A549 (cell line): ENCODE results near the gene ZNF526. TPM values are rescaled to one million over a fixed set of nuclear protein-coding genes. Genes with fewer than 3 reads are reported as not detected.

ENCODE experiments used
- ATAC-seq, 2 experiments: fragments of 200-7000 bp in 1 of 2; fragments of >200 bp in 1 of 2; cut with Nextera tagmentation in 1 of 2; cut with Tn5 transposase in 1 of 2; 3 replicates each; pipeline versions ENCODE4 v1.8.0 to v1.9.1; 2018 to 2020; ENCODE audit warnings: mild to moderate bottlenecking in 1 of 2, moderate library complexity in 1 of 2
- CTCF ChIA-PET: fragments of 300-600 bp; sonication (Branson Sonifier 250); formaldehyde crosslinking; extraction: SDS; loops from one replicate; lab custom pipeline; 2021; ENCODE audit warnings: antibody characterized with exemption, inconsistent platforms; lab: Yijun Ruan, JAX
- POLR2A ChIA-PET: fragments of 350-600 bp; formaldehyde crosslinking; extraction: SDS; loops from one replicate; lab custom pipeline; 2021; ENCODE audit warnings: antibody characterized with exemption, inconsistent platforms; lab: Yijun Ruan, JAX
- DNase-seq, 2 experiments: peaks; one replicate each; pipeline versions ENCODE4 v3.0.0 to v3.0.0-alpha.2; 2011 to 2016; ENCODE audit warnings: low read depth in 1 of 2, low spot score in 1 of 2
- FAIRE-seq: peaks from 2 replicates; lab custom pipeline; 2011; peaks lifted over from hg19 to GRCh38; lab: Jason Lieb, UNC
- H3K27ac ChIP-seq, 2 experiments: fragments of >200 bp; sonication (Bioruptor Twin); formaldehyde crosslinking; 3 replicates each; pipeline ENCODE4 v1.5.1; 2016 to 2017
- H3K4me1 ChIP-seq: fragments of >200 bp; sonication (Bioruptor Twin); formaldehyde crosslinking; 3 replicates; pipeline ENCODE4 v1.6.1; 2016
- H3K4me2 ChIP-seq: fragments of >200 bp; sonication (Bioruptor Twin); formaldehyde crosslinking; 3 replicates; pipeline ENCODE4 v1.6.1; 2016
- H3K4me3 ChIP-seq: fragments of >200 bp; sonication (Bioruptor Twin); formaldehyde crosslinking; 3 replicates; pipeline ENCODE4 v1.5.1; 2016
- H3K9me3 ChIP-seq: fragments of >200 bp; sonication (Bioruptor Twin); formaldehyde crosslinking; 3 replicates; pipeline ENCODE4 v1.6.1; 2016
- CEBPB ChIP-seq, 2 experiments: fragments of >200 bp in 1 of 2; sonication (Bioruptor Twin) in 1 of 2; formaldehyde crosslinking in 1 of 2; IDR thresholded peaks; 2 replicates each; pipeline ENCODE4 v1.6.1; 2012 to 2016
- CHD2 ChIP-seq: fragments of 150-350 bp; IDR thresholded peaks from 2 replicates; pipeline ENCODE4 v1.6.1; 2014; ENCODE audit warnings: low read length; ENCODE audit not compliant: partially characterized antibody
- CHD4 ChIP-seq: fragments of 200-600 bp; sonication (generic); IDR thresholded peaks from 2 replicates; pipeline ENCODE4 v1.6.1; 2016; ENCODE audit warnings: antibody characterized with exemption, mild to moderate bottlenecking, borderline replicate concordance
- CTCF ChIP-seq: fragments of >200 bp; sonication (Bioruptor Twin); formaldehyde crosslinking; IDR thresholded peaks from 3 replicates; pipeline ENCODE4 v1.5.1; 2016
- E2F6 ChIP-seq: IDR thresholded peaks from 2 replicates; pipeline ENCODE4 v1.6.1; 2012; ENCODE audit warnings: low read depth, borderline replicate concordance
- EHF ChIP-seq: fragments of 250-450 bp; sonication (Bioruptor Pico); IDR thresholded peaks from 2 replicates; pipeline ENCODE4 v1.5.0; 2020; ENCODE audit warnings: mild to moderate bottlenecking
- FOSL2 ChIP-seq, 2 experiments: fragments of 450-650 bp in 1 of 2; fragments of >200 bp in 1 of 2; sonication (Bioruptor Twin) in 1 of 2; formaldehyde crosslinking; IDR thresholded peaks; 2 replicates each; pipeline versions ENCODE4 v1.5.0 to v1.6.1; 2016 to 2020; ENCODE audit warnings: mild to moderate bottlenecking in 1 of 2, moderate library complexity in 1 of 2
- GATA3 ChIP-seq: IDR thresholded peaks from 2 replicates; pipeline ENCODE4 v1.6.1; 2012; ENCODE audit warnings: borderline replicate concordance
- HEYL ChIP-seq: fragments of 250-450 bp; sonication (Bioruptor Pico); IDR thresholded peaks from 2 replicates; pipeline ENCODE4 v1.8.0; 2021; ENCODE audit warnings: mild to moderate bottlenecking, moderate library complexity
- HMGXB4 ChIP-seq: fragments of 250-450 bp; sonication (Bioruptor Pico); IDR thresholded peaks from 2 replicates; pipeline ENCODE4 v1.5.0; 2021; ENCODE audit warnings: mild to moderate bottlenecking, moderate library complexity, borderline replicate concordance
- HOXA7 ChIP-seq: fragments of 250-450 bp; sonication (Bioruptor Pico); IDR thresholded peaks from 2 replicates; pipeline ENCODE4 v1.5.0; 2020; ENCODE audit warnings: mild to moderate bottlenecking, moderate library complexity
- HOXB13 ChIP-seq: fragments of 250-450 bp; sonication (Bioruptor Pico); IDR thresholded peaks from 2 replicates; pipeline ENCODE4 v1.5.0; 2020; ENCODE audit warnings: low read depth, mild to moderate bottlenecking, moderate library complexity
- HOXB5 ChIP-seq: fragments of 250-450 bp; sonication (Bioruptor Pico); IDR thresholded peaks from 2 replicates; pipeline ENCODE4 v1.5.0; 2020; ENCODE audit warnings: mild to moderate bottlenecking, moderate library complexity
- JUN ChIP-seq, 2 experiments: fragments of >200 bp; sonication (Bioruptor Twin); formaldehyde crosslinking; IDR thresholded peaks; 2 replicates in 1 of 2; 3 replicates in 1 of 2; pipeline ENCODE4 v1.6.1; 2016 to 2017
- JUNB ChIP-seq: fragments of >200 bp; sonication (Bioruptor Twin); formaldehyde crosslinking; IDR thresholded peaks from 2 replicates; pipeline ENCODE4 v1.6.1; 2016
- PHF8 ChIP-seq: fragments of 200-600 bp; sonication (generic); IDR thresholded peaks from 2 replicates; pipeline ENCODE4 v1.6.1; 2016; ENCODE audit warnings: low read depth, mild to moderate bottlenecking, antibody characterized with exemption, moderate library complexity, borderline replicate concordance
- RFX5 ChIP-seq: fragments of 450-650 bp; IDR thresholded peaks from 2 replicates; pipeline ENCODE4 v1.7.1; 2014; ENCODE audit warnings: antibody characterized with exemption, mild to moderate bottlenecking, moderate library complexity
- SMC3 ChIP-seq: fragments of >200 bp; sonication (Bioruptor Twin); formaldehyde crosslinking; IDR thresholded peaks from 3 replicates; pipeline ENCODE4 v1.6.1; 2018; ENCODE audit warnings: inconsistent platforms
- SREBF2 ChIP-seq: fragments of 450-650 bp; IDR thresholded peaks from 2 replicates; pipeline ENCODE4 v1.6.1; 2014; ENCODE audit warnings: mild to moderate bottlenecking, moderate library complexity
- ZFP36 ChIP-seq: fragments of 450-650 bp; IDR thresholded peaks from 2 replicates; pipeline ENCODE4 v1.6.1; 2014; ENCODE audit warnings: borderline replicate concordance; ENCODE audit not compliant: partially characterized antibody
- ZNF302 ChIP-seq: fragments of 250-450 bp; sonication (Bioruptor Pico); IDR thresholded peaks from 2 replicates; pipeline ENCODE4 v1.9.0; 2021; ENCODE audit warnings: inconsistent platforms, mild to moderate bottlenecking, moderate library complexity
- WGBS: methylation state at CpG from one replicate; pipeline ENCODE4 v1.1.6; 2017; ENCODE audit errors: missing lambda C conversion rate; 5-methylcytosine and 5-hydroxymethylcytosine counted together
- polyA plus RNA-seq, 4 experiments: library from polyadenylated mRNA; depleted of rRNA in 3 of 4; stranded (reverse); fragments of >200 nt; fragmentation: RNase III in 1 of 4; extraction: RNeasy Plus Mini Kit Qiagen cat#74134 plus additional on column Dnase treatment in 1 of 4; gene quantifications; 2 replicates in 3 of 4; 3 replicates in 1 of 4; pipeline ENCODE4 v1.2.3, GENCODE V29; 2011 to 2017
- TF ChIP-seq, protein P1 (sequence below): fragments of 200-600 bp; sonication (generic); IDR thresholded peaks from 2 replicates; pipeline ENCODE4 v1.6.1; 2016; ENCODE audit warnings: antibody characterized with exemption, mild to moderate bottlenecking, moderate library complexity

The ZNF526 gene
- polyA plus RNA-seq, 2 of the 4 experiments (the other 2 are of a cell fraction), result 7.1 to 12.9 TPM

DNA sequence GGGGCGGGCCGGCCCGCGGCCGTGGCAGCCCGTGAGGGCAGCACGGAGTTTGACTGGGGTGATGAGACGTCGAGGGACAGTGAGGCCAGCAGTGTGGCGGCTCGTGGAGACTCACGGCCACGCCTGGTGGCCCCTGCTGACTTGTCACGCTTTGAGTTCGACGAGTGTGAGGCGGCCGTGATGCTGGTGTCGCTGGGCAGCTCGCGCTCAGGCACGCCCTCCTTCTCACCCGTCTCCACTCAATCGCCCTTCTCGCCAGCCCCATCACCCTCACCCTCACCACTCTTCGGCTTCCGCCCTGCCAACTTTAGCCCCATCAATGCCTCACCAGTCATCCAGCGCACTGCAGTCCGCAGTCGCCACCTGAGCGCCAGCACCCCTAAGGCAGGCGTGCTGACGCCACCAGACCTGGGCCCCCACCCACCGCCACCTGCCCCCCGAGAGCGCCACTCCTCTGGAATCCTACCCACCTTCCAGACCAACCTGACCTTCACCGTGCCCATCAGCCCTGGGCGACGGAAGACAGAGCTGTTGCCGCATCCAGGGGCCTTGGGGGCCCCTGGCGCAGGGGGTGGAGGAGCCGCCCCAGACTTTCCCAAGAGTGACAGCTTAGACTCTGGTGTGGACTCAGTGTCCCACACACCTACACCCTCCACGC, 53.4 kb downstream of the ZNF526 start:
- H3K4me1 ChIP-seq, result peaks cover 29% of the 10 kb centered on the region
- POLR2A ChIA-PET, result interaction anchor here (1.1 kb wide), 1 partner anchor 31 kb away, joined by 5 read pairs; the partner anchor contains the start of gene GSK3A
- ATAC-seq, result no peak
- no peak for TF ChIP-seq GATA3
- TF ChIP-seq SMC3, result no peak
- no peak for TF ChIP-seq CHD2
- TF ChIP-seq E2F6, result no peak
- TF ChIP-seq PHF8, result no peak
- no peak for TF ChIP-seq ZNF302 (CRISPR knock-in tag)
- no peak for TF ChIP-seq HOXB5 (CRISPR knock-in tag)
- TF ChIP-seq, protein P1, sequence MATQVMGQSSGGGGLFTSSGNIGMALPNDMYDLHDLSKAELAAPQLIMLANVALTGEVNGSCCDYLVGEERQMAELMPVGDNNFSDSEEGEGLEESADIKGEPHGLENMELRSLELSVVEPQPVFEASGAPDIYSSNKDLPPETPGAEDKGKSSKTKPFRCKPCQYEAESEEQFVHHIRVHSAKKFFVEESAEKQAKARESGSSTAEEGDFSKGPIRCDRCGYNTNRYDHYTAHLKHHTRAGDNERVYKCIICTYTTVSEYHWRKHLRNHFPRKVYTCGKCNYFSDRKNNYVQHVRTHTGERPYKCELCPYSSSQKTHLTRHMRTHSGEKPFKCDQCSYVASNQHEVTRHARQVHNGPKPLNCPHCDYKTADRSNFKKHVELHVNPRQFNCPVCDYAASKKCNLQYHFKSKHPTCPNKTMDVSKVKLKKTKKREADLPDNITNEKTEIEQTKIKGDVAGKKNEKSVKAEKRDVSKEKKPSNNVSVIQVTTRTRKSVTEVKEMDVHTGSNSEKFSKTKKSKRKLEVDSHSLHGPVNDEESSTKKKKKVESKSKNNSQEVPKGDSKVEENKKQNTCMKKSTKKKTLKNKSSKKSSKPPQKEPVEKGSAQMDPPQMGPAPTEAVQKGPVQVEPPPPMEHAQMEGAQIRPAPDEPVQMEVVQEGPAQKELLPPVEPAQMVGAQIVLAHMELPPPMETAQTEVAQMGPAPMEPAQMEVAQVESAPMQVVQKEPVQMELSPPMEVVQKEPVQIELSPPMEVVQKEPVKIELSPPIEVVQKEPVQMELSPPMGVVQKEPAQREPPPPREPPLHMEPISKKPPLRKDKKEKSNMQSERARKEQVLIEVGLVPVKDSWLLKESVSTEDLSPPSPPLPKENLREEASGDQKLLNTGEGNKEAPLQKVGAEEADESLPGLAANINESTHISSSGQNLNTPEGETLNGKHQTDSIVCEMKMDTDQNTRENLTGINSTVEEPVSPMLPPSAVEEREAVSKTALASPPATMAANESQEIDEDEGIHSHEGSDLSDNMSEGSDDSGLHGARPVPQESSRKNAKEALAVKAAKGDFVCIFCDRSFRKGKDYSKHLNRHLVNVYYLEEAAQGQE, result no peak
- TF ChIP-seq FOSL2 (IDR thresholded peaks at IDR 0.05), result no peak
- TF ChIP-seq FOSL2 (CRISPR knock-in tag; IDR thresholded peaks at IDR 0.05), result no peak
- no peak for TF ChIP-seq HEYL
- TF ChIP-seq, all 56 proteins: peak for 0
- H3K9me3 ChIP-seq, result no peaks in the 10 kb centered on the region
- 95% methylated on average over 43 of the region's 43 CpGs for WGBS
- no peak overlapping the region for H3K4me2 ChIP-seq
- FAIRE-seq, result no peak
- H3K4me3 ChIP-seq, result no peak overlapping the region
- no peak overlapping the region for H3K27ac ChIP-seq
- no peak for DNase-seq
- CTCF ChIA-PET, result interaction anchor here (0.6 to 14.6 kb wide), 6 partner anchors 7 to 165 kb away, joined by 3 to 373 read pairs (median 36); partner anchors contain the start of gene GSK3A

DNA sequence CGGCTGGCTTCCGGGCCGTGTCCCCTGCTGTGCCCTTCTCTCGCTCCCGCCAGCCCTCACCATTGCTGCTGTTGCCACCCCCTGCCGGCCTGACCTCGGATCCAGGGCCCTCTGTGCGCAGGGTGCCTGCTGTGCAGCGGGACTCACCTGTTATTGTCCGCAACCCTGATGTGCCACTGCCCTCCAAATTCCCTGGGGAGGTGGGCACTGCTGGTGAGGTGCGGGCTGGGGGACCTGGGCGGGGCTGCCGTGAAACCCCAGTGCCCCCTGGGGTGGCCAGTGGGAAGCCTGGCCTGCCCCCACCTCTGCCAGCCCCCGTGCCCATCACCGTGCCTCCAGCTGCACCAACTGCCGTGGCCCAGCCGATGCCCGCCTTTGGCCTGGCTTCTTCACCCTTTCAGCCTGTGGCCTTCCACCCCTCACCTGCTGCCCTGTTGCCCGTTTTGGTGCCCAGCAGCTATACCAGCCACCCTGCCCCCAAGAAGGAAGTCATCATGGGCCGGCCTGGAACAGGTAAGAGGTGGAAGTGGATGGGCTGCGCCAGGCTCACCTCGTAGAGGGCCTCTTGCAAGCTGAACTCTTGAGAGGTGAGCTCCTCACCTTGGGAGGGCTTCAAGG, 54.1 kb downstream of the ZNF526 start:
- no peak for TF ChIP-seq JUN (IDR thresholded peaks at IDR 0.05)
- H3K4me2 ChIP-seq, result no peak overlapping the region

GRCh38 chr19:42275103-42275502, 55.0 kb downstream of the ZNF526 start:
- WGBS, result 77% methylated on average over 7 of the region's 7 CpGs
- Histone ChIP-seq H3K9me3 (no peaks in the 10 kb centered on the region), H3K4me1 (peaks cover 35% of the 10 kb centered on the region), H3K4me3 (no peak overlapping the region), H3K27ac (0 out of 6 replicates have a peak overlapping the region, but pooled peaks of 1 of the 2 experiments have one; percentile 3), H3K4me2 (no peak overlapping the region)
- CTCF ChIA-PET, result interaction anchor here (1.1 to 14.6 kb wide), 3 partner anchors 18 to 41 kb away, joined by 3 to 373 read pairs (median 224); partner anchors contain the start of gene GSK3A
- POLR2A ChIA-PET, result no interaction called here
- no peak for TF ChIP-seq CEBPB (IDR thresholded peaks at IDR 0.05)
- no peak for TF ChIP-seq HOXB13
- no peak for TF ChIP-seq JUN (IDR thresholded peaks at IDR 0.05)
- no peak for TF ChIP-seq EHF (CRISPR knock-in tag)
- no peak for TF ChIP-seq HMGXB4 (CRISPR knock-in tag)
- TF ChIP-seq CHD4, result no peak
- TF ChIP-seq JUNB, result no peak
- TF ChIP-seq RFX5, result no peak
- no peak for TF ChIP-seq ZFP36
- TF ChIP-seq CTCF, result no peak
- TF ChIP-seq SREBF2, result no peak
- no peak for TF ChIP-seq HOXA7 (CRISPR knock-in tag)
- no peak for TF ChIP-seq HEYL
- no peak for TF ChIP-seq ZNF302 (CRISPR knock-in tag)
- ATAC-seq, result no peak
- FAIRE-seq, result no peak
- DNase-seq, result no peak

More for the DNA sequence above, 54.1 kb downstream of the ZNF526 start:
- no peak for FAIRE-seq
- no peak for DNase-seq
- Histone ChIP-seq H3K4me3 (no peak overlapping the region), H3K4me1 (peaks cover 36% of the 10 kb centered on the region), H3K27ac (no peak overlapping the region), H3K9me3 (no peaks in the 10 kb centered on the region)
- no peak for ATAC-seq
- ChIA-PET POLR2A (interaction anchor here (1.1 kb wide), 1 partner anchor 31 kb away, joined by 5 read pairs; the partner anchor contains the start of gene GSK3A), CTCF (interaction anchor here (0.9 to 14.6 kb wide), 6 partner anchors 6 to 165 kb away, joined by 3 to 373 read pairs (median 36); partner anchors contain the start of gene GSK3A)
- 94% methylated on average over 22 of the region's 22 CpGs for WGBS
